ENCODE measurements around the gene USP37. TPM values are rescaled to one million over a fixed set of nuclear protein-coding genes. Genes with fewer than 3 reads are reported as not detected.

Gene USP37
- total RNA-seq, 1 donor from 2014 or later = 23.3 TPM

GRCh38 chr2:218505754-218506371, 62.3 kb downstream of the USP37 start:
- Histone ChIP-seq H3K27me3 (no peaks in the 10 kb centered on the region), H3K9me3 (no peaks in the 10 kb centered on the region), H3K4me1 (no peaks in the 10 kb centered on the region), H3K36me3 (peaks cover 0 to 15% of the 10 kb centered on the region in 2 donors), H3K27ac (no peak overlapping the region), H3K4me3 (no peak overlapping the region)
- intact Hi-C loops (cut with DNase I) = no loop called here
- no peak for DNase-seq (ENCODE audit: extremely low spot score in 2 of 2)
- no peak for TF ChIP-seq POLR2A (IDR thresholded peaks at IDR 0.05)
- TF ChIP-seq, protein P1, sequence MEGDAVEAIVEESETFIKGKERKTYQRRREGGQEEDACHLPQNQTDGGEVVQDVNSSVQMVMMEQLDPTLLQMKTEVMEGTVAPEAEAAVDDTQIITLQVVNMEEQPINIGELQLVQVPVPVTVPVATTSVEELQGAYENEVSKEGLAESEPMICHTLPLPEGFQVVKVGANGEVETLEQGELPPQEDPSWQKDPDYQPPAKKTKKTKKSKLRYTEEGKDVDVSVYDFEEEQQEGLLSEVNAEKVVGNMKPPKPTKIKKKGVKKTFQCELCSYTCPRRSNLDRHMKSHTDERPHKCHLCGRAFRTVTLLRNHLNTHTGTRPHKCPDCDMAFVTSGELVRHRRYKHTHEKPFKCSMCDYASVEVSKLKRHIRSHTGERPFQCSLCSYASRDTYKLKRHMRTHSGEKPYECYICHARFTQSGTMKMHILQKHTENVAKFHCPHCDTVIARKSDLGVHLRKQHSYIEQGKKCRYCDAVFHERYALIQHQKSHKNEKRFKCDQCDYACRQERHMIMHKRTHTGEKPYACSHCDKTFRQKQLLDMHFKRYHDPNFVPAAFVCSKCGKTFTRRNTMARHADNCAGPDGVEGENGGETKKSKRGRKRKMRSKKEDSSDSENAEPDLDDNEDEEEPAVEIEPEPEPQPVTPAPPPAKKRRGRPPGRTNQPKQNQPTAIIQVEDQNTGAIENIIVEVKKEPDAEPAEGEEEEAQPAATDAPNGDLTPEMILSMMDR (IDR thresholded peaks at IDR 0.05) = no peak
- TF ChIP-seq POLR2AphosphoS5 (IDR thresholded peaks at IDR 0.05; ENCODE audit: insufficient read depth in 1 of 2, low read depth in 1 of 2) = no peak

- Histone ChIP-seq H3K4me1 (no peaks in the 10 kb centered on the region), H3K27ac (no peak overlapping the region), H3K27me3 (no peaks in the 10 kb centered on the region), H3K9me3 (no peaks in the 10 kb centered on the region), H3K36me3 (peaks cover 0 to 16% of the 10 kb centered on the region in 2 donors), H3K4me3 (no peak overlapping the region)
- intact Hi-C loops (cut with DNase I) = no loop called here
- TF ChIP-seq POLR2A (IDR thresholded peaks at IDR 0.05) = no peak
- TF ChIP-seq, protein P1 (IDR thresholded peaks at IDR 0.05) = no peak
- DNase-seq (ENCODE audit: extremely low spot score in 2 of 2) = no peak
These were observed 66.5 kb downstream of the USP37 start for GRCh38 chr2:218501665-218502064.

DNA sequence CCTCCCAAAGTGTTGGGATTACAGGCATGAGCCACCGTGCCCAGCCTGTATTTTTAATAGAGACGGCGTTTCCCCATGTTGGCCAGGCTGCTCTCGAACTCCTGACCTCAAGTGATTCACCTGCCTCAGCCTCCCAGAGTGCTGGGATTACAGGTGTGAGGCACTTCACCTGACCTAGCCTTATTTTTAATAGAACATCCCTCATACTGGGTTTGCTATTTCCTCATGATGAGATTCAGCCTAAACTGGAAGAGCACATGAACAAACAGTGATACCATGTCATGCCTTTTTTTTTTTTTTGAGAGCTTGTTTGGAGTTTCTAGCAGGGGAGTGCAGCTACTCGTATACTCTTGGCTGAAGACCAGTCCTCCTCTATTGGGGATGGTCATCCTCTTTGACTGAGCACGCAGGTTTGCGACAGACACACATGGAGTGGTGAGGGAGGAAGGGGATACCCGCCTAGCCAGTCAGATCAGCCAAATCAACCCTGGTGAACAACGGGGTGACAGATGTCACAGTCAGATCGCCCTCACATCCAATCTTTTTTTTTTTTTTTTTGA, 67.6 kb downstream of the USP37 start:
- intact Hi-C loops (cut with DNase I) = no loop called here
- no peak overlapping the region for H3K4me3 ChIP-seq
- TF ChIP-seq POLR2AphosphoS5 (IDR thresholded peaks at IDR 0.05; ENCODE audit: insufficient read depth in 1 of 2, low read depth in 1 of 2) (no peak), POLR2A (IDR thresholded peaks at IDR 0.05) (no peak)
- TF ChIP-seq, protein P1 (IDR thresholded peaks at IDR 0.05) = no peak
- H3K36me3 ChIP-seq = peaks cover 0 to 19% of the 10 kb centered on the region in 2 donors
- no peaks in the 10 kb centered on the region for H3K9me3 ChIP-seq
- no peak overlapping the region for H3K27ac ChIP-seq
- no peak for DNase-seq (ENCODE audit: extremely low spot score in 2 of 2)
- no peaks in the 10 kb centered on the region for H3K4me1 ChIP-seq
- no peaks in the 10 kb centered on the region for H3K27me3 ChIP-seq

- peaks cover 0 to 37% of the 10 kb centered on the region in 2 donors for H3K36me3 ChIP-seq
- intact Hi-C loops (cut with DNase I) = no loop called here
- H3K9me3 ChIP-seq = no peaks in the 10 kb centered on the region
- no peaks in the 10 kb centered on the region for H3K4me1 ChIP-seq
- no peaks in the 10 kb centered on the region for H3K27me3 ChIP-seq
- no peak overlapping the region for H3K4me3 ChIP-seq
- no peak overlapping the region for H3K27ac ChIP-seq
- TF ChIP-seq POLR2AphosphoS5 (IDR thresholded peaks at IDR 0.05; ENCODE audit: insufficient read depth in 1 of 2, low read depth in 1 of 2) (no peak), POLR2A (IDR thresholded peaks at IDR 0.05) (no peak)
- TF ChIP-seq, protein P1 (IDR thresholded peaks at IDR 0.05) = no peak
- DNase-seq (ENCODE audit: extremely low spot score in 2 of 2) = no peak
These were observed 82.0 kb downstream of the USP37 start for GRCh38 chr2:218485986-218486667.

DNA sequence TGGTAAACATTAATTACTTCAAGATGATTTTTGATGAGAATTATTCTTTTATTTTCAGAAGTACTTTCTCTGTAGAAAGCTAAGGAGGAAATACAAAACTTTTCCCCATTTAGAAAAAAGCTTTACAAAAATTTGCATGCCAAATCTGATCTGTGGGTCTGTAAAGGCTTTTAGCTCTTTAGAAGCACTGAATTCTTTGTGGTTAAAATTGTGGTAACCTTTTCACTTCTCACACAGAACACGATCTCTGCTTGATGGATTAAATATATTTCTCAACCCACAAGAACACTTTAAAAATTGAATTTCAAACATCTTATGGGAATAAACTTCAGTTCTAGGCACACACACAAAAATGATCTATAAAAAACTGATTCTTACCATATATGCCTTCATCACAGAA, 85.5 kb downstream of the USP37 start:
- TF ChIP-seq POLR2A (IDR thresholded peaks at IDR 0.05) = no peak
- TF ChIP-seq, protein P1 (IDR thresholded peaks at IDR 0.05) = no peak
- TF ChIP-seq POLR2AphosphoS5 (IDR thresholded peaks at IDR 0.05; ENCODE audit: insufficient read depth in 1 of 2, low read depth in 1 of 2) = no peak
- Histone ChIP-seq H3K36me3 (peaks cover 0 to 38% of the 10 kb centered on the region in 2 donors), H3K27me3 (no peaks in the 10 kb centered on the region), H3K27ac (no peak overlapping the region), H3K9me3 (no peaks in the 10 kb centered on the region), H3K4me1 (no peaks in the 10 kb centered on the region), H3K4me3 (no peak overlapping the region)
- no peak for DNase-seq (ENCODE audit: extremely low spot score in 2 of 2)
- intact Hi-C loops (cut with DNase I) = loop anchor here (5.0 kb wide), 1 partner anchor 915 kb away; no protein-coding TSS in a partner anchor

Measured in vagina (tissue), 2 donors.